Panc1 (cell line): ENCODE measurements around the gene SPEG.

ENCODE experiments used
- CTCF ChIP-seq: fragments of 450-650 bp; IDR thresholded peaks from 2 replicates; pipeline ENCODE4 v1.5.1; 2017; ENCODE audit warnings: mild to moderate bottlenecking
- POLR2AphosphoS5 ChIP-seq: IDR thresholded peaks from 2 replicates; pipeline ENCODE4 v1.6.1; 2012; ENCODE audit warnings: mild to moderate bottlenecking, low read depth, low read length, moderate library complexity
- SIN3A ChIP-seq: IDR thresholded peaks from 2 replicates; pipeline ENCODE4 v1.6.1; 2012; ENCODE audit warnings: low read depth, mild to moderate bottlenecking, low read length, moderate library complexity, borderline replicate concordance; ENCODE audit not compliant: insufficient read depth

- no peak for TF ChIP-seq CTCF
- TF ChIP-seq SIN3A = no peak
- no peak for TF ChIP-seq POLR2AphosphoS5
Observed at GRCh38 chr2:219392754-219393153, 41.9 kb upstream of the SPEG start.
